Thymus (tissue), 14 donors: Measurements from ENCODE around the gene BAG5. TPM values are rescaled to one million over a fixed set of nuclear protein-coding genes. Genes with fewer than 3 reads are reported as not detected.
A peak's percentile ranks its signal among the peaks of the same experiment; 100 is the strongest.
"Not testable (repeated sequence)": the region's sequence is repeated elsewhere in the genome, so short reads cannot be mapped to it uniquely, and the experiment has no call there.

Source experiments
- DNase-seq, 9 donors: peaks; one replicate each; pipeline ENCODE4 v3.0.0-alpha.2; 2013; ENCODE audit warnings: low spot score in 9 of 9, low read depth in 6 of 9, missing footprints in 1 of 9
- H3K27ac ChIP-seq, 2 donors: one replicate each; pipeline ENCODE4 v1.5.1; 2013; ENCODE audit warnings: control low read depth in 1 of 2, low read depth in 1 of 2, low read length in 1 of 2, mild to moderate bottlenecking in 1 of 2, moderate library complexity in 1 of 2
- H3K27me3 ChIP-seq, 2 donors: one replicate each; pipeline ENCODE4 v1.5.1; 2013; ENCODE audit warnings: low read length in 1 of 2; ENCODE audit not compliant: control insufficient read depth in 2 of 2, insufficient read depth in 1 of 2
- H3K36me3 ChIP-seq, 2 donors: one replicate each; pipeline ENCODE4 v1.5.1; 2013; ENCODE audit warnings: low read length in 1 of 2, mild to moderate bottlenecking in 1 of 2, moderate library complexity in 1 of 2; ENCODE audit not compliant: control insufficient read depth in 2 of 2, insufficient read depth in 2 of 2
- H3K4me1 ChIP-seq, 2 donors: one replicate each; pipeline ENCODE4 v1.5.1; 2013; ENCODE audit warnings: low read length in 2 of 2; ENCODE audit not compliant: control insufficient read depth in 2 of 2, insufficient read depth in 2 of 2
- H3K4me3 ChIP-seq, 2 donors: one replicate each; pipeline ENCODE4 v1.5.1; 2013; ENCODE audit warnings: low read length in 2 of 2, control low read depth in 1 of 2, mild to moderate bottlenecking in 1 of 2
- H3K9me3 ChIP-seq, 2 donors: one replicate each; pipeline ENCODE4 v1.5.1; 2013; ENCODE audit warnings: low read length in 1 of 2, mild to moderate bottlenecking in 1 of 2; ENCODE audit not compliant: control insufficient read depth in 2 of 2, insufficient read depth in 1 of 2
- WGBS: extraction: QIAGEN DNeasy Blood & Tissue Kit; methylation state at CpG from one replicate; pipeline ENCODE4 v1.1.7; 2013; 5-methylcytosine and 5-hydroxymethylcytosine counted together
- long read RNA-seq, 10 donors: transcript quantifications; one replicate each; lab custom pipeline, GENCODE V29; 2026
- polyA plus RNA-seq: library from polyadenylated mRNA; stranded (reverse); fragments of 200-250 nt; gene quantifications from one replicate; pipeline ENCODE4 v1.2.3, GENCODE V29; 2013
- total RNA-seq: library from RNA; stranded (reverse); fragments of 120-200 nt; gene quantifications from one replicate; pipeline ENCODE4 v1.2.4, GENCODE V29; 2013
- donor health status: healthy.

Gene BAG5, protein sequence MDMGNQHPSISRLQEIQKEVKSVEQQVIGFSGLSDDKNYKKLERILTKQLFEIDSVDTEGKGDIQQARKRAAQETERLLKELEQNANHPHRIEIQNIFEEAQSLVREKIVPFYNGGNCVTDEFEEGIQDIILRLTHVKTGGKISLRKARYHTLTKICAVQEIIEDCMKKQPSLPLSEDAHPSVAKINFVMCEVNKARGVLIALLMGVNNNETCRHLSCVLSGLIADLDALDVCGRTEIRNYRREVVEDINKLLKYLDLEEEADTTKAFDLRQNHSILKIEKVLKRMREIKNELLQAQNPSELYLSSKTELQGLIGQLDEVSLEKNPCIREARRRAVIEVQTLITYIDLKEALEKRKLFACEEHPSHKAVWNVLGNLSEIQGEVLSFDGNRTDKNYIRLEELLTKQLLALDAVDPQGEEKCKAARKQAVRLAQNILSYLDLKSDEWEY
- total RNA-seq (17.0 TPM), polyA plus RNA-seq (12.5 TPM)
- long read RNA-seq, donor 1, full-length matches to known transcripts, result 2 of 2 reads
- long read RNA-seq, donor 1, partial matches to known transcripts, result 0 of 2 reads
- long read RNA-seq, donor 1, other reads (novel, unspliced or antisense), result 0 of 2 reads
- long read RNA-seq, donor 2, result 0 reads
- long read RNA-seq, donor 3, full-length matches to known transcripts, result 7 of 7 reads
- long read RNA-seq, donor 3, partial matches to known transcripts, result 0 of 7 reads
- long read RNA-seq, donor 3, other reads (novel, unspliced or antisense), result 0 of 7 reads
- long read RNA-seq, donor 4, full-length matches to known transcripts, result 3 of 3 reads
- long read RNA-seq, donor 4, partial matches to known transcripts, result 0 of 3 reads
- long read RNA-seq, donor 4, other reads (novel, unspliced or antisense), result 0 of 3 reads
- long read RNA-seq, donor 5, full-length matches to known transcripts, result 5 of 5 reads
- long read RNA-seq, donor 5, partial matches to known transcripts, result 0 of 5 reads
- long read RNA-seq, donor 5, other reads (novel, unspliced or antisense), result 0 of 5 reads
- long read RNA-seq, donor 6, full-length matches to known transcripts, result 5 of 5 reads
- long read RNA-seq, donor 6, partial matches to known transcripts, result 0 of 5 reads
- long read RNA-seq, donor 6, other reads (novel, unspliced or antisense), result 0 of 5 reads
- long read RNA-seq, donor 7, full-length matches to known transcripts, result 5 of 5 reads
- long read RNA-seq, donor 7, partial matches to known transcripts, result 0 of 5 reads
- long read RNA-seq, donor 7, other reads (novel, unspliced or antisense), result 0 of 5 reads
- long read RNA-seq, donor 8, full-length matches to known transcripts, result 6 of 6 reads
- long read RNA-seq, donor 8, partial matches to known transcripts, result 0 of 6 reads
- long read RNA-seq, donor 8, other reads (novel, unspliced or antisense), result 0 of 6 reads
- long read RNA-seq, donor 9, full-length matches to known transcripts, result 5 of 26 reads
- long read RNA-seq, donor 9, partial matches to known transcripts, result 0 of 26 reads
- long read RNA-seq, donor 9, other reads (novel, unspliced or antisense), result 21 of 26 reads
- long read RNA-seq, donor 10, full-length matches to known transcripts, result 6 of 6 reads
- long read RNA-seq, donor 10, partial matches to known transcripts, result 0 of 6 reads
- long read RNA-seq, donor 10, other reads (novel, unspliced or antisense), result 0 of 6 reads

GRCh38 chr14:103562429-103563225 is at the start of gene BAG5, which contains the start of gene COA8:
Gene BAG5, minus strand, starts transcription at chr14:103562657. Its CDS starts 1,493 bp downstream, at chr14:103561164.
Gene COA8, plus strand, starts transcription at chr14:103562960. Its CDS starts 42 bp downstream, at chr14:103563002.
- H3K9me3 ChIP-seq, result no peaks in the 10 kb centered on the region
- peaks cover 12 to 29% of the 10 kb centered on the region in 2 donors for H3K36me3 ChIP-seq
- peak; percentile 67 to 90 (median 79) for DNase-seq
- WGBS, result under 1% methylated on average over 109 of the region's 109 CpGs
- H3K4me1 ChIP-seq, result peaks cover 9 to 18% of the 10 kb centered on the region in 2 donors
- no peaks in the 10 kb centered on the region for H3K27me3 ChIP-seq
- H3K4me3 ChIP-seq, result peak within 1 kb of the TSS; percentile 93
- H3K27ac ChIP-seq, result peak within 1 kb of the TSS; percentile 74 to 99

DNA sequence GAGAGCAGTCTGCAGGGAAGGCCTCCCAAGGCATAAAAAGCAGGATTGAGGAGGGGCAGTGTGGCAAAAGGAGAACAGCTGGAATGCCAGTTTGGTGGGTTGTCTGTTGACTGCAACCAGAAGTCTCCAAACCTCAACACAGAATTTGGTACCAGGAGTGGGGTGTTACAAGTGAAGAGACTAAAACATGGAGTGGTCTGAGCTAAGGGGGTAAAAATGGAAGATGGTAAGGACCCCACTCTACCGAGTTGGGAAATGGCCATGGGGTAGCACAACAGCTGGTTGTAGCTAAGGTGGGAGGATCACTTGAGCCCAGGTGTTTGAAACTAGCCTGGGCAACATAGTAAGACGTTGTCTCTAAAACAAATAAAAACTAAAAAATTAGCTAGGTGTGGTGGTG is 48.8 kb upstream of the BAG5 start:
- peaks cover 4 to 21% of the 10 kb centered on the region in 2 donors for H3K27me3 ChIP-seq
- peaks cover 20 to 25% of the 10 kb centered on the region in 2 donors for H3K4me1 ChIP-seq
- no peak overlapping the region for H3K4me3 ChIP-seq
- no peak overlapping the region for H3K27ac ChIP-seq
- H3K9me3 ChIP-seq, result peaks cover 5 to 14% of the 10 kb centered on the region in 2 donors
- 96% methylated on average over 2 of the region's 2 CpGs for WGBS
- DNase-seq, result no peak
- H3K36me3 ChIP-seq, result no peaks in the 10 kb centered on the region

DNA sequence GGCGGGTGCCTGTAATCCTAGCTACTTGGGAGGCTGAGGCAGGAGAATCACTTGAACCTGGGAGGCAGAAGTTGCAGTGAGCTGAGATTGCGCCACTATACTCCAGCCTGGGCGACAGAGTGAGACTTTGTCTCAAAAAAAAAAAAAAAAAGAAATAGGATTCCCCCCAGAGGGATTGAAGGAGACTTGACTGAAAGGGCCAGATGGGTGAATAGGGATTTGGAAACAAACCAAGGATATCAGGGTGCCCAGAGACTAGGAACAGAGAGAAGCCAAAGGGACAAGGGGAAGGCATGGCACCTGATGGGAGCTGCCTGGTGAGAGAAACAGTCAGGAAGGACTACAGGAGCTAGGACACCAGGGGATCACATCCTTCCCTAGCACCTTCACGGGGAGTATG is 46.6 kb upstream of the BAG5 start:
- not testable (repeated sequence) for H3K4me3 ChIP-seq, H3K36me3 ChIP-seq, DNase-seq, H3K27ac ChIP-seq
- Histone ChIP-seq H3K27me3 (peaks cover 4 to 21% of the 10 kb centered on the region in 2 donors), H3K9me3 (peaks cover 5 to 14% of the 10 kb centered on the region in 2 donors), H3K4me1 (peaks cover 21 to 28% of the 10 kb centered on the region in 2 donors)
- 97% methylated on average over 4 of the region's 4 CpGs for WGBS

DNA sequence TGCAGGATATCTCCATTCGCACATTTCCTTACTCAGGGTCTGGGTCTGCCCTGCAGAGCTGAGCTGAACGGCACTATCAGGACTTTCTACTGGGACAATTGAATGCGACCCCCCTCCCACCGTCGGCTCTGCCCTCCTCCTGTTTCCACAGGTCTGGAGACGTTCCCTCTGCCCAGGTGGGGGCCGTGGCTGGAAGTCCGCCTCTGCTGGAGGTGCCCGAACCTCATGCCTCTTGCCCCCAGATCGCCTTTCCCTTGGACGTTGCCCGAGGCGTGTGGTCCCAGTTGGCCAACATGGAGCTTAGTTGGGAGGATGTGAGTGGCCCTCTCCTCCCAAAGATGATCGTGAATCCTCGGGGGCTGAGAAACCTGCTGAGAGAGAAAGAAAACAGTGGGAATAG is 45.4 kb upstream of the BAG5 start:
- Histone ChIP-seq H3K27ac (no peak overlapping the region), H3K4me1 (peaks cover 21 to 28% of the 10 kb centered on the region in 2 donors), H3K4me3 (peak overlapping the region in 1 of 2 donors; percentile 28), H3K9me3 (peaks cover 5 to 14% of the 10 kb centered on the region in 2 donors), H3K36me3 (no peaks in the 10 kb centered on the region), H3K27me3 (peaks cover 4 to 21% of the 10 kb centered on the region in 2 donors)
- WGBS, result 11% methylated on average over 15 of the region's 15 CpGs
- no peak for DNase-seq

DNA sequence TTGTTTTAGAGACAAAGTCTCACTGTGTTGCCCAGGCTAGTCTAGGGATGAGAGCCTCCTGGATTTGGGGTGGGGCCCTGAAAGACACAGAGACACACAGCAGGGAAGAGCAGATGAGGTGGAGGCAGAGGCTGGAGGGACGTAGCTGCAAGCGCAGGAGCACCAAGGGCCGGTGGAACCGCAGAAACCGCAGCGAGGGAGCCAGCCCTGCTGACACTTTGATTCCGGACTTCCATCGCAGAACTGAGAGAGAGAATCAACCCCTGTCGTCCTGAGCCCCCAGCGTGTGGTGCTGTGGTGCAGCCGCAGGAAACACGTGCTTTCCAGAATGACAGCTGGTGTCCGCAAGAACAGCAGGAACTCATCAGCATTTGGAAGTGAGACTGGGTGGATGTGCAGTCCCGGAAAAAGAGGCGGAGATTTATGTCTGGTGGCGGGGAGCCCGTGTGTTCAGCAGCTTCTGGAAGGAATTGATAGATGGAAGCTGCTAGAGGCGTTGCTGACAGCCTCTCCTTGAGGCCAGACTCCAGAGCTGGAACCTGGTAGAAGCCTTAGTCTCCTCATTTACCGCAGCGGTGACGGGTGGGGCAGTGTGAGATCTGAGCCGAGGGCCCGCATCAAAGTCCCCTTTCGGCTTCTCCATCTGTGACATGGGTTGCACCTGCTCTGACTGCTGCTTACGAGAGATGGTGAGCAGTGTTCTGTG is 44.7 kb upstream of the BAG5 start:
- Histone ChIP-seq H3K36me3 (no peaks in the 10 kb centered on the region), H3K27ac (peak overlapping the region; percentile 15 to 37), H3K9me3 (peaks cover 5 to 14% of the 10 kb centered on the region in 2 donors), H3K4me3 (peak overlapping the region in 1 of 2 donors; percentile 28), H3K27me3 (peaks cover 4 to 21% of the 10 kb centered on the region in 2 donors), H3K4me1 (peaks cover 21 to 28% of the 10 kb centered on the region in 2 donors)
- WGBS, result under 1% methylated on average over 25 of the region's 25 CpGs
- peak in 7 of 9 donors; percentile 48 to 88 (median 73) for DNase-seq

- Histone ChIP-seq H3K4me1 (peaks cover 21 to 28% of the 10 kb centered on the region in 2 donors), H3K9me3 (no peaks in the 10 kb centered on the region), H3K36me3 (no peaks in the 10 kb centered on the region), H3K27me3 (peaks cover 4 to 20% of the 10 kb centered on the region in 2 donors), H3K4me3 (no peak overlapping the region), H3K27ac (no peak overlapping the region)
- no peak for DNase-seq
- WGBS, result 94% methylated on average over 5 of the region's 5 CpGs
Observed at GRCh38 chr14:103604620-103605019, 42.2 kb upstream of the BAG5 start.

DNA sequence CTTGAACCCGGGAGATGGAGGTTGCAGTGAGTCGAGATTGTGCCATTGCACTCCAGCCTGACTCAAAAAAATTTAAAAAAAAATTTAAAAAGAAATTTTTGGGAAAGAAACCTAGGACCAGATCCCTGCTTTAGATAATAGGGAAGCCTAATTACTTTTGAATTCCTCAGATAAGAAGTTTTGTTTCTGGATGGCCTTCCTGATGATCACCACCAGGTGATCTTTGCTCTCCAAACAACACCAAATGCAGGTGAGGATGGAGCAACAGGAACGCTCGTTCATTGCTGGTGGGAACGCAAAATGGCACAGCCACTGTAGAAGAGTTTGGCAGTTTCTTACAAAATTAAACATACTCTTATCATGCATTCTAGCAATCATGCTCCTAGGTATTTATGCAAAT is 38.0 kb upstream of the BAG5 start:
- Histone ChIP-seq H3K4me1 (peaks cover 1 to 3% of the 10 kb centered on the region in 2 donors), H3K9me3 (no peaks in the 10 kb centered on the region), H3K27me3 (no peaks in the 10 kb centered on the region), H3K36me3 (no peaks in the 10 kb centered on the region), H3K4me3 (no peak overlapping the region), H3K27ac (no peak overlapping the region)
- 98% methylated on average over 5 of the region's 5 CpGs for WGBS
- DNase-seq, result no peak
